Fibroblast of lung (primary cell): ENCODE data around the gene GPRIN2. TPM values are rescaled to one million over a fixed set of nuclear protein-coding genes. Genes with fewer than 3 reads are reported as not detected.

ENCODE experiments used
- DNase-seq, 2 donors: peaks; one replicate each; pipeline versions ENCODE4 v3.0.0 to v3.0.0-alpha.2; 2010; ENCODE audit warnings: low read depth in 2 of 2
- H2AFZ ChIP-seq: 2 replicates; pipeline ENCODE4 v1.5.1; 2012; ENCODE audit warnings: low read length, control low read depth, inconsistent platforms
- H3K27ac ChIP-seq: 2 replicates; pipeline ENCODE4 v1.5.1; 2011; ENCODE audit warnings: low read length, control low read depth; ENCODE audit not compliant: insufficient read depth
- H3K27me3 ChIP-seq: 2 replicates; pipeline ENCODE4 v1.5.1; 2011; ENCODE audit warnings: mild to moderate bottlenecking, low read length; ENCODE audit not compliant: control insufficient read depth, insufficient read depth
- H3K36me3 ChIP-seq: 2 replicates; pipeline ENCODE4 v1.5.1; 2011; ENCODE audit warnings: low read length; ENCODE audit not compliant: control insufficient read depth, insufficient read depth
- H3K4me1 ChIP-seq: 2 replicates; pipeline ENCODE4 v1.5.1; 2011; ENCODE audit warnings: low read length; ENCODE audit not compliant: control insufficient read depth, insufficient read depth; ENCODE audit errors: extremely low read depth
- H3K4me2 ChIP-seq: 2 replicates; pipeline ENCODE4 v1.5.1; 2011; ENCODE audit warnings: low read length, control low read depth; ENCODE audit not compliant: insufficient read depth; ENCODE audit errors: extremely low read depth
- H3K4me3 ChIP-seq, 4 experiments: fragments of 200-600 bp in 1 of 4; sonication (generic) in 1 of 4; replicated peaks in 1 of 4; 2 replicates each; pipeline ENCODE4 v1.5.1; 2011 to 2016; ENCODE audit warnings: low read length in 4 of 4, low read depth in 3 of 4, mild to moderate bottlenecking in 3 of 4, control low read depth in 2 of 4, inconsistent platforms in 1 of 4, mixed read lengths in 1 of 4; ENCODE audit not compliant: insufficient read depth in 1 of 4; ENCODE audit errors: control extremely low read depth in 1 of 4
- H3K79me2 ChIP-seq: 2 replicates; pipeline ENCODE4 v1.5.1; 2012; ENCODE audit warnings: mild to moderate bottlenecking, low read length, inconsistent platforms; ENCODE audit not compliant: control insufficient read depth, insufficient read depth
- H3K9ac ChIP-seq: 2 replicates; pipeline ENCODE4 v1.5.1; 2011; ENCODE audit warnings: mild to moderate bottlenecking, low read length, control low read depth; ENCODE audit not compliant: insufficient read depth
- H3K9me3 ChIP-seq: 2 replicates; pipeline ENCODE4 v1.5.1; 2012; ENCODE audit warnings: low read depth, low read length; ENCODE audit not compliant: control insufficient read depth, insufficient read depth
- H4K20me1 ChIP-seq: 2 replicates; pipeline ENCODE4 v1.5.1; 2011; ENCODE audit warnings: low read length; ENCODE audit not compliant: control insufficient read depth, insufficient read depth; ENCODE audit errors: extremely low read depth
- EZH2 ChIP-seq: IDR thresholded peaks from 2 replicates; pipeline ENCODE4 v1.5.1; 2012; ENCODE audit warnings: low read length, control low read depth, mild to moderate bottlenecking; ENCODE audit errors: missing control alignments
- polyA plus RNA-seq, 2 donors: library from polyadenylated mRNA; depleted of rRNA in 1 of 2; stranded (reverse) in 1 of 2; unstranded in 1 of 2; fragments of >200 nt; gene quantifications; 2 replicates each; pipeline ENCODE4 v1.2.1, GENCODE V29; 2011 to 2012; ENCODE audit warnings: missing spikeins in 1 of 2
- total RNA-seq: library from RNA; depleted of rRNA; stranded (reverse); fragments of >200 nt; gene quantifications from 2 replicates; pipeline ENCODE4 v1.2.1, GENCODE V29; 2014
- TF ChIP-seq, protein P1 (sequence below), 2 donors: IDR thresholded peaks in 1 of 2; conservative IDR thresholded peaks in 1 of 2; 1 replicate in 1 of 2; 2 replicates in 1 of 2; pipeline ENCODE4 v1.5.1; 2011 to 2012; ENCODE audit warnings: low read length in 2 of 2, control low read depth in 1 of 2, inconsistent platforms in 1 of 2, low read depth in 1 of 2, mild to moderate bottlenecking in 1 of 2

GPRIN2 gene
- total and polyA plus RNA-seq, 2 donors (not counting 1 experiment from before 2014, with no cell fraction given) = not detected

DNA sequence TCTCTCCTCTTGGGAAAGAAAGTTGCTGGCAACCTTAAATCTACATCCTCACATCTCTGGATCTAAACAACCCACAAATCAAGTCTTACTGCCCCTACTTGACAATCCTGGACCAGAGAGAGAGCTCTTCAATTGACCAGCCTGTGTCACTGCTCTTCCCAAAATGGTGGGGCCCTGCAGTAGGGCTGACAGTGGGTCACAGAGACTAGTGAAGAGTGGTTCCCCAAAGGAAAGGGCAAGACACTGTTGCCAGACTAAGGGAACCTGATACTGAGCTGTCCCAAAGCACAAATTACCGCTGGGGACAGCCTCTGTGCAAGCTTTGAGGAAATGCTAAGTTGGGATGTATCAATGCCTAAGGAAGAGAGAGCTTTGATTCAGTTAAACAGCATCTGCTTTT lies 4.5 kb upstream of the GPRIN2 start:
- H3K27me3 ChIP-seq = peaks cover 38% of the 10 kb centered on the region
- DNase-seq = no peak
- H3K79me2 ChIP-seq = no peaks in the 10 kb centered on the region
- no peak overlapping the region for H2AFZ ChIP-seq
- H3K4me2 ChIP-seq = no peak overlapping the region
- no peaks in the 10 kb centered on the region for H3K4me1 ChIP-seq
- H3K9me3 ChIP-seq = no peaks in the 10 kb centered on the region
- no peak overlapping the region for H3K4me3 ChIP-seq
- H3K9ac ChIP-seq = no peak overlapping the region
- H3K27ac ChIP-seq = no peak overlapping the region
- TF ChIP-seq, protein P1, sequence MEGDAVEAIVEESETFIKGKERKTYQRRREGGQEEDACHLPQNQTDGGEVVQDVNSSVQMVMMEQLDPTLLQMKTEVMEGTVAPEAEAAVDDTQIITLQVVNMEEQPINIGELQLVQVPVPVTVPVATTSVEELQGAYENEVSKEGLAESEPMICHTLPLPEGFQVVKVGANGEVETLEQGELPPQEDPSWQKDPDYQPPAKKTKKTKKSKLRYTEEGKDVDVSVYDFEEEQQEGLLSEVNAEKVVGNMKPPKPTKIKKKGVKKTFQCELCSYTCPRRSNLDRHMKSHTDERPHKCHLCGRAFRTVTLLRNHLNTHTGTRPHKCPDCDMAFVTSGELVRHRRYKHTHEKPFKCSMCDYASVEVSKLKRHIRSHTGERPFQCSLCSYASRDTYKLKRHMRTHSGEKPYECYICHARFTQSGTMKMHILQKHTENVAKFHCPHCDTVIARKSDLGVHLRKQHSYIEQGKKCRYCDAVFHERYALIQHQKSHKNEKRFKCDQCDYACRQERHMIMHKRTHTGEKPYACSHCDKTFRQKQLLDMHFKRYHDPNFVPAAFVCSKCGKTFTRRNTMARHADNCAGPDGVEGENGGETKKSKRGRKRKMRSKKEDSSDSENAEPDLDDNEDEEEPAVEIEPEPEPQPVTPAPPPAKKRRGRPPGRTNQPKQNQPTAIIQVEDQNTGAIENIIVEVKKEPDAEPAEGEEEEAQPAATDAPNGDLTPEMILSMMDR (conservative IDR thresholded peaks at IDR 0.05 in 1 of 2, IDR thresholded peaks at IDR 0.05 in 1 of 2; ENCODE audit: low read depth in 1 of 2, low read length in 2 of 2) = no peak
- TF ChIP-seq EZH2 = no peak
- H3K36me3 ChIP-seq = no peaks in the 10 kb centered on the region
- H4K20me1 ChIP-seq = no peaks in the 10 kb centered on the region

DNA sequence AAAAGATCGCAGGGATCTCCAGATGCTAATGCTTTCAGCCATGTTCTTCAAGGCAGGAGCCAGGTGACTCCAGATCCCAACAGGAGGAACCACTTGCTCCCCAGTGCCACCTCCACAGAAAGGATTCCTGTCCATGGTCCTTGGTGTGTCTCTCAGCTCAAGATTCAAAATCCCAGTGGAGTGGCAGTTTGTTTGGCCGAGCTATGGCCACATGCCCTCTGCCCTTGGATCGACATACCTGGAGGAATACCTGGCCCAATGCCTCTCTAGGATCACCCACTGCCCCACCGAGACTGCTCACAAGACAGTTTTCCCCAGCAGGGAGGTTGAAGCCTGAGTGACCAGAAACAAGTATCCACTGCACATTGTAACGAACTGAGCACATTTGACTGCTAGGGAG lies 3.9 kb upstream of the GPRIN2 start:
- DNase-seq = no peak
- Histone ChIP-seq H3K4me3 (no peak overlapping the region), H3K27me3 (peaks cover 44% of the 10 kb centered on the region)

DNA sequence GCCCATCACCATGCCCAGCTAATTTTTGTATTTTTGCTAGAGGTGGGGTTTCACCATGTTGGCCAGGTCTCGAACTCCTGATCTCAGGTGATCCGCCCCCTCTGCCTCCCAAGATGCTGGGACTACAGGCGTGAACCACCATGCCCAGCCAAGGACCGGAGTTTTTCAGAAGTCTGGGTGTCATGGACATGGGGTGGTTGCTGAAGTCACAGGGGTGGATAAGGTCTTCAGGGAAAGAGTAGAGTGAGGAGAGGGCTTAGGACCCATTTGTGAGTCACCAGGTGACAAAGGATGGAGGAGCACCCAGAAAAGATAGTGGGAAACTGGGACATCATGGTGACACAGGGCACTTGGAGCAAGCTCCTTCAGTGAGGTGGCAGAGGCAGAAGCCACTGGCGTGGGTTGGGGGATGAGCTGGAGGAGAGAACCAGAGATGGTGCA lies 2.8 kb upstream of the GPRIN2 start:
- Histone ChIP-seq H3K4me1 (no peaks in the 10 kb centered on the region), H3K4me2 (no peak overlapping the region), H3K36me3 (no peaks in the 10 kb centered on the region), H3K27me3 (peaks cover 51% of the 10 kb centered on the region), H3K9me3 (no peaks in the 10 kb centered on the region), H2AFZ (no peak overlapping the region), H3K79me2 (no peaks in the 10 kb centered on the region), H3K4me3 (no peak overlapping the region), H3K27ac (no peak overlapping the region), H4K20me1 (no peaks in the 10 kb centered on the region), H3K9ac (no peak overlapping the region)
- DNase-seq = no peak
- TF ChIP-seq, protein P1 (conservative IDR thresholded peaks at IDR 0.05 in 1 of 2, IDR thresholded peaks at IDR 0.05 in 1 of 2; ENCODE audit: low read depth in 1 of 2, low read length in 2 of 2) = no peak
- TF ChIP-seq EZH2 = no peak

More for the DNA sequence above, 3.9 kb upstream of the GPRIN2 start:
- H3K9me3 ChIP-seq = no peaks in the 10 kb centered on the region
- no peak overlapping the region for H3K27ac ChIP-seq
- no peak overlapping the region for H3K9ac ChIP-seq
- no peaks in the 10 kb centered on the region for H3K4me1 ChIP-seq
- H3K4me2 ChIP-seq = no peak overlapping the region
- TF ChIP-seq EZH2 = no peak
- TF ChIP-seq, protein P1 (conservative IDR thresholded peaks at IDR 0.05 in 1 of 2, IDR thresholded peaks at IDR 0.05 in 1 of 2; ENCODE audit: low read depth in 1 of 2, low read length in 2 of 2) = no peak
- no peaks in the 10 kb centered on the region for H4K20me1 ChIP-seq
- H3K36me3 ChIP-seq = no peaks in the 10 kb centered on the region
- H2AFZ ChIP-seq = no peak overlapping the region
- no peaks in the 10 kb centered on the region for H3K79me2 ChIP-seq
